PC-3 (cell line): ENCODE results near the gene TLE3.

Experiments
- EZH2phosphoT487 ChIP-seq: fragments of 300-600 bp; sonication (generic); IDR thresholded peaks from 2 replicates; pipeline ENCODE4 v1.6.1; 2018; ENCODE audit warnings: mild to moderate bottlenecking, antibody characterized with exemption, low read length, borderline replicate concordance
- TF ChIP-seq, protein P1 (sequence below): fragments of 300-600 bp; sonication (generic); conservative IDR thresholded peaks from 2 replicates; pipeline ENCODE4 v1.5.1; 2017; ENCODE audit warnings: antibody characterized with exemption, low read depth, mild to moderate bottlenecking, low read length

DNA sequence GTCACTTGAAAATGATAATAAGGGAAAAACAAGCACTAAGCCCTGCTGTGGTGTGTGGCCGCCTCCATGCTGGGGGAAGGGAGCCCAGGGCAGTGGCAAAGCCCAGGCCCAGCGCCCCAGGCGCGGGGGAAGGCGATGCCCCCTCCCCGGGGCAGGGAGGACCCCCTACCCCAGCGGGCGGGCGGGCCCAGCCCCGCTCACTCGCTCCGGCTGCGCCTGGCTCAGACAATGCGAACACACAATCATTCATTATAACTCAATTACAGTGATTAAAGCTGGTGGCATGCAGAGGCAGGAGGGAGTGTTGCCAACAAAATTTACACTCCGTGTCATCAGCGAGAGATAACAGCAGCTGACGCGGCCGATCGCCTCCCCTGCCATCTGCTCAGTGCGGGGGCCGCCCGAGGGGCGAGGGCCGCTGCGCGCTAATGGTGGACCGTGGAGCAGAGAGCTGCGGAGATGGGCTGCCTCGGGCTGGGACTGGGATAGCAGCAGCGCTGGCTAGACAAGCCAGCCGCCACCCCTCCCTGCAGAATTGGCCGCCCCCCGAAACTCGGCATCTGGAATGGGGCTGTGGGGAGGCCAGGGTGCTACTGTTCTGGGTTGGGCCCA, 64.1 kb downstream of the TLE3 start:
- TF ChIP-seq, protein P1, sequence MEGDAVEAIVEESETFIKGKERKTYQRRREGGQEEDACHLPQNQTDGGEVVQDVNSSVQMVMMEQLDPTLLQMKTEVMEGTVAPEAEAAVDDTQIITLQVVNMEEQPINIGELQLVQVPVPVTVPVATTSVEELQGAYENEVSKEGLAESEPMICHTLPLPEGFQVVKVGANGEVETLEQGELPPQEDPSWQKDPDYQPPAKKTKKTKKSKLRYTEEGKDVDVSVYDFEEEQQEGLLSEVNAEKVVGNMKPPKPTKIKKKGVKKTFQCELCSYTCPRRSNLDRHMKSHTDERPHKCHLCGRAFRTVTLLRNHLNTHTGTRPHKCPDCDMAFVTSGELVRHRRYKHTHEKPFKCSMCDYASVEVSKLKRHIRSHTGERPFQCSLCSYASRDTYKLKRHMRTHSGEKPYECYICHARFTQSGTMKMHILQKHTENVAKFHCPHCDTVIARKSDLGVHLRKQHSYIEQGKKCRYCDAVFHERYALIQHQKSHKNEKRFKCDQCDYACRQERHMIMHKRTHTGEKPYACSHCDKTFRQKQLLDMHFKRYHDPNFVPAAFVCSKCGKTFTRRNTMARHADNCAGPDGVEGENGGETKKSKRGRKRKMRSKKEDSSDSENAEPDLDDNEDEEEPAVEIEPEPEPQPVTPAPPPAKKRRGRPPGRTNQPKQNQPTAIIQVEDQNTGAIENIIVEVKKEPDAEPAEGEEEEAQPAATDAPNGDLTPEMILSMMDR, result no peak
- TF ChIP-seq EZH2phosphoT487, result no peak
